Gastroesophageal sphincter (tissue), 3 donors: Measurements from ENCODE around the gene HLCS.

ENCODE experiments used
- POLR2A ChIP-seq, 2 donors: fragments of 450-650 bp; IDR thresholded peaks; one replicate each; pipeline ENCODE4 v1.6.1; 2017; ENCODE audit warnings: antibody characterized with exemption in 2 of 2, mild to moderate bottlenecking in 2 of 2, moderate library complexity in 1 of 2
- TF ChIP-seq, protein P1 (sequence below), 4 experiments: fragments of 200-600 bp in 2 of 4; fragments of 450-650 bp in 2 of 4; sonication (generic) in 1 of 4; IDR thresholded peaks; one replicate each; pipeline ENCODE4 v1.5.1; 2017 to 2019; ENCODE audit warnings: antibody characterized with exemption in 4 of 4, mild to moderate bottlenecking in 2 of 4, moderate library complexity in 2 of 4

DNA sequence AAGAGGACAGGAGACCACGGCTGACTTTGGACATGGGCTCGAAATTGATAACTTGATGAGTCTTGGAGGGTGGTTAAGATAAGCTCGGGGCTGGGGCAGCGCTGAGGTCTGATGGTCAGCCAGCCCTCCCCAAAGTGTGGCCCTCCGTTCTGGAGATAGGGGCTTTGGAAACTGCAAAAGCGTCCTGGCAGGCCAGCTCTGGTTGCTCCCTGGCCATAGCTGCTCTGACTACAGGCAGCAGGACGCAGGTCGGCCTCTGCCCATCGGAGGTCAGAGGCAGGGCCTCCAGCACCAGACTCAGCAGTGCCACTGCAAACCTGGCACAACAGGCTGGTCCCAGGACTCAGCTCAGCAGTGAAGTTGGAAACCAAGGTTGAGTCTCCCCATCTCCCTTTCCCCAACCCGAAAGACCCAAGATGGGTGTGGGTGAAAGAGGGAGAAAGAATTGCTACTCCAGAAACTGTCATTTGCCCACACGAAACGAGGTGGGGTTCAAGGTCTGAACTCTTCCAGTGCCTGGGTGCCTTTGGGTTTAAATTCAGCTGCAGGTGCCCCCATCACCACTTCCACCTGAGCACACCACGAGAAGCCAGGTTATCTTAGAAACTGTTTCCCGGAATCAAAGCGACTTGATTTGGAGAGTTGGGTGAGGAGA lies 262.7 kb downstream of the HLCS start:
- TF ChIP-seq, protein P1, sequence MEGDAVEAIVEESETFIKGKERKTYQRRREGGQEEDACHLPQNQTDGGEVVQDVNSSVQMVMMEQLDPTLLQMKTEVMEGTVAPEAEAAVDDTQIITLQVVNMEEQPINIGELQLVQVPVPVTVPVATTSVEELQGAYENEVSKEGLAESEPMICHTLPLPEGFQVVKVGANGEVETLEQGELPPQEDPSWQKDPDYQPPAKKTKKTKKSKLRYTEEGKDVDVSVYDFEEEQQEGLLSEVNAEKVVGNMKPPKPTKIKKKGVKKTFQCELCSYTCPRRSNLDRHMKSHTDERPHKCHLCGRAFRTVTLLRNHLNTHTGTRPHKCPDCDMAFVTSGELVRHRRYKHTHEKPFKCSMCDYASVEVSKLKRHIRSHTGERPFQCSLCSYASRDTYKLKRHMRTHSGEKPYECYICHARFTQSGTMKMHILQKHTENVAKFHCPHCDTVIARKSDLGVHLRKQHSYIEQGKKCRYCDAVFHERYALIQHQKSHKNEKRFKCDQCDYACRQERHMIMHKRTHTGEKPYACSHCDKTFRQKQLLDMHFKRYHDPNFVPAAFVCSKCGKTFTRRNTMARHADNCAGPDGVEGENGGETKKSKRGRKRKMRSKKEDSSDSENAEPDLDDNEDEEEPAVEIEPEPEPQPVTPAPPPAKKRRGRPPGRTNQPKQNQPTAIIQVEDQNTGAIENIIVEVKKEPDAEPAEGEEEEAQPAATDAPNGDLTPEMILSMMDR (IDR thresholded peaks at IDR 0.05): no peak
- no peak for TF ChIP-seq POLR2A (IDR thresholded peaks at IDR 0.05)
